ENCODE results near the gene SSBP3. TPM values are rescaled to one million over a fixed set of nuclear protein-coding genes. Genes with fewer than 3 reads are reported as not detected.

The SSBP3 gene
- polyA plus RNA-seq, 1 of the 3 experiments (the other 2 are of a cell fraction) = 26.2 TPM

- H3K27ac ChIP-seq (ENCODE audit: low read depth in 2 of 2, low read length in 1 of 2) = no peak overlapping the region
- no peak overlapping the region for H3K4me3 ChIP-seq (ENCODE audit: low read depth in 2 of 2, low read length in 1 of 2)
- H3K9me2 ChIP-seq = no peaks in the 10 kb centered on the region
- H3K9ac ChIP-seq = no peak overlapping the region
- peaks cover 44 to 61% of the 10 kb centered on the region in 2 experiments for H3K36me3 ChIP-seq (replicated peaks in 1 of 2; ENCODE audit: control insufficient read depth in 1 of 2, insufficient read depth in 2 of 2, low read length in 1 of 2)
- DNase-seq = no peak
- ChIA-PET CTCF (no interaction called here), POLR2A (no interaction called here)
- H3K27me3 ChIP-seq (ENCODE audit: insufficient read depth) = no peaks in the 10 kb centered on the region
- no peaks in the 10 kb centered on the region for H3K4me1 ChIP-seq (ENCODE audit: control insufficient read depth in 1 of 2, insufficient read depth in 2 of 2, low read depth in 1 of 2, low read length in 1 of 2)
- TF ChIP-seq MEF2A (IDR thresholded peaks at IDR 0.05; ENCODE audit: borderline replicate concordance, low read depth) (no peak), FOXJ3 (CRISPR knock-in tag; IDR thresholded peaks at IDR 0.05) (no peak), EP300 (IDR thresholded peaks at IDR 0.05; ENCODE audit: borderline replicate concordance in 1 of 2, low read depth in 1 of 2, low read length in 1 of 2) (no peak), POLR2AphosphoS5 (IDR thresholded peaks at IDR 0.05; ENCODE audit: low read depth, low read length) (no peak), ELF1 (IDR thresholded peaks at IDR 0.05) (no peak)
- no peak overlapping the region for H2AFZ ChIP-seq (ENCODE audit: low read depth)
- WGBS (ENCODE audit: low lambda C conversion rate) = 100% methylated on average over 1 of the region's 1 CpG
- H3K9me3 ChIP-seq = no peaks in the 10 kb centered on the region
- H3K4me2 ChIP-seq = no peak overlapping the region
- no peaks in the 10 kb centered on the region for H4K20me1 ChIP-seq (ENCODE audit: insufficient read depth)
- H3F3A ChIP-seq (replicated peaks; ENCODE audit: insufficient read depth) = no peaks in the 10 kb centered on the region
- H3K79me2 ChIP-seq (ENCODE audit: insufficient read depth) = peaks cover 20% of the 10 kb centered on the region
Observed at GRCh38 chr1:54207287-54207686, 198.9 kb downstream of the SSBP3 start.

- Histone ChIP-seq H3F3A (replicated peaks; ENCODE audit: insufficient read depth) (no peaks in the 10 kb centered on the region), H3K9ac (no peak overlapping the region), H3K79me2 (ENCODE audit: insufficient read depth) (peaks cover 42% of the 10 kb centered on the region), H3K4me2 (no peak overlapping the region), H3K4me3 (ENCODE audit: low read depth in 2 of 2, low read length in 1 of 2) (no peak overlapping the region), H3K9me3 (no peaks in the 10 kb centered on the region), H3K9me2 (no peaks in the 10 kb centered on the region), H3K4me1 (ENCODE audit: control insufficient read depth in 1 of 2, insufficient read depth in 2 of 2, low read depth in 1 of 2, low read length in 1 of 2) (peaks cover 0 to 11% of the 10 kb centered on the region in 2 experiments; a peak in 2 of 4 replicates), H3K27ac (ENCODE audit: low read depth in 2 of 2, low read length in 1 of 2) (no peak overlapping the region), H3K27me3 (ENCODE audit: insufficient read depth) (no peaks in the 10 kb centered on the region), H3K36me3 (replicated peaks in 1 of 2; ENCODE audit: control insufficient read depth in 1 of 2, insufficient read depth in 2 of 2, low read length in 1 of 2) (peaks cover 25 to 34% of the 10 kb centered on the region in 2 experiments), H2AFZ (ENCODE audit: low read depth) (no peak overlapping the region), H4K20me1 (ENCODE audit: insufficient read depth) (no peaks in the 10 kb centered on the region)
- no peak for DNase-seq
- ChIA-PET POLR2A (no interaction called here), CTCF (interaction anchor here (0.6 kb wide), 1 partner anchor 158 kb away, joined by 3 read pairs; no protein-coding TSS in a partner anchor)
- no peak for TF ChIP-seq PBX3 (IDR thresholded peaks at IDR 0.05)
- TF ChIP-seq ZBTB33 (IDR thresholded peaks at IDR 0.05; ENCODE audit: borderline replicate concordance, low read depth) = no peak
- no peak for TF ChIP-seq EP300 (IDR thresholded peaks at IDR 0.05; ENCODE audit: borderline replicate concordance in 1 of 2, low read depth in 1 of 2, low read length in 1 of 2)
- no peak for TF ChIP-seq RXRA (IDR thresholded peaks at IDR 0.05; ENCODE audit: borderline replicate concordance, low read depth)
- no peak for TF ChIP-seq MXI1 (IDR thresholded peaks at IDR 0.05; ENCODE audit: low read depth, low read length)
- no peak for TF ChIP-seq GATA2 (CRISPR knock-in tag; IDR thresholded peaks at IDR 0.05)
- TF ChIP-seq GABPA (IDR thresholded peaks at IDR 0.05; ENCODE audit: low read depth) = no peak
- no peak for TF ChIP-seq FOXJ3 (CRISPR knock-in tag; IDR thresholded peaks at IDR 0.05)
- TF ChIP-seq CHD2 (IDR thresholded peaks at IDR 0.05; ENCODE audit: low read length, partially characterized antibody) = no peak
- TF ChIP-seq CTCF (IDR thresholded peaks at IDR 0.05) = no peak
- TF ChIP-seq NRF1 (IDR thresholded peaks at IDR 0.05; ENCODE audit: low read depth, low read length) = no peak
- no peak for TF ChIP-seq YY1 (IDR thresholded peaks at IDR 0.05; ENCODE audit: low read depth)
- no peak for TF ChIP-seq FOSL2 (IDR thresholded peaks at IDR 0.05; ENCODE audit: borderline replicate concordance, low read depth)
- no peak for TF ChIP-seq RCOR1 (IDR thresholded peaks at IDR 0.05; ENCODE audit: low read length)
- no peak for TF ChIP-seq NFIC (IDR thresholded peaks at IDR 0.05; ENCODE audit: borderline replicate concordance)
- no peak for TF ChIP-seq FOXM1 (IDR thresholded peaks at IDR 0.05; ENCODE audit: low read depth)
- 85% methylated on average over 7 of the region's 7 CpGs for WGBS (ENCODE audit: low lambda C conversion rate)
Observed at GRCh38 chr1:54204199-54204598, 202.0 kb downstream of the SSBP3 start.
